Neuronal stem cell (in vitro differentiated cells): ENCODE measurements around the gene EXOC6.

Experiments
- DNase-seq: peaks from one replicate; pipeline ENCODE4 v3.0.0-alpha.2; 2013; ENCODE audit warnings: low spot score
- H2AFZ ChIP-seq: one replicate; pipeline ENCODE4 v1.6.1; 2013; ENCODE audit warnings: mild to moderate bottlenecking, low read length, inconsistent platforms
- H2AK5ac ChIP-seq: 2 replicates; pipeline ENCODE4 v1.6.1; 2013; ENCODE audit warnings: low read depth, mild to moderate bottlenecking, inconsistent platforms, low read length, moderate library complexity, mixed read lengths
- H2BK120ac ChIP-seq: 2 replicates; pipeline ENCODE4 v1.6.1; 2013; ENCODE audit warnings: low read depth, mild to moderate bottlenecking, inconsistent platforms, low read length, moderate library complexity, mixed read lengths
- H2BK12ac ChIP-seq: one replicate; pipeline ENCODE4 v1.6.1; 2013; ENCODE audit warnings: low read length, inconsistent platforms
- H2BK15ac ChIP-seq: 2 replicates; pipeline ENCODE4 v1.6.1; 2013; ENCODE audit warnings: mild to moderate bottlenecking, low read length, inconsistent platforms, mixed read lengths
- H2BK5ac ChIP-seq: one replicate; pipeline ENCODE4 v1.6.1; 2013; ENCODE audit warnings: inconsistent platforms, mild to moderate bottlenecking, low read length, moderate library complexity
- H3K14ac ChIP-seq: one replicate; pipeline ENCODE4 v1.6.1; 2013; ENCODE audit warnings: low read length, inconsistent platforms
- H3K18ac ChIP-seq: 2 replicates; pipeline ENCODE4 v1.6.1; 2013; ENCODE audit warnings: low read length, inconsistent platforms
- H3K23ac ChIP-seq: 2 replicates; pipeline ENCODE4 v1.6.1; 2013; ENCODE audit warnings: low read depth, mild to moderate bottlenecking, mixed read lengths, low read length, inconsistent platforms; ENCODE audit not compliant: poor library complexity
- H3K27ac ChIP-seq: replicated peaks from 3 replicates; pipeline ENCODE4 v1.5.1; 2013; ENCODE audit warnings: low read length, inconsistent platforms
- H3K27me3 ChIP-seq, 3 experiments: 2 replicates each; pipeline ENCODE4 v1.6.1; 2013; ENCODE audit warnings: low read length in 3 of 3, mild to moderate bottlenecking in 2 of 3, inconsistent platforms in 1 of 3, low read depth in 1 of 3, mixed read lengths in 1 of 3, moderate library complexity in 1 of 3; ENCODE audit not compliant: control insufficient read depth in 3 of 3, insufficient read depth in 3 of 3
- H3K36me3 ChIP-seq, 2 donors: replicated peaks in 1 of 2; 2 replicates each; pipeline ENCODE4 v1.6.1; 2013; ENCODE audit warnings: low read length in 2 of 2; ENCODE audit not compliant: control insufficient read depth in 2 of 2, insufficient read depth in 2 of 2
- H3K4ac ChIP-seq: 2 replicates; pipeline ENCODE4 v1.6.1; 2013; ENCODE audit warnings: inconsistent platforms, mild to moderate bottlenecking, low read length, moderate library complexity
- H3K4me1 ChIP-seq, 2 donors: 1 replicate in 1 of 2; 2 replicates in 1 of 2; pipeline ENCODE4 v1.6.1; 2013; ENCODE audit warnings: low read length in 2 of 2, low read depth in 1 of 2; ENCODE audit not compliant: control insufficient read depth in 2 of 2, insufficient read depth in 1 of 2
- H3K4me2 ChIP-seq: one replicate; pipeline ENCODE4 v1.6.1; 2013; ENCODE audit warnings: mild to moderate bottlenecking, low read length, inconsistent platforms; ENCODE audit not compliant: insufficient read depth, poor library complexity, severe bottlenecking
- H3K4me3 ChIP-seq, 2 donors: 2 replicates each; pipeline ENCODE4 v1.5.1; 2013; ENCODE audit warnings: low read length in 2 of 2, mild to moderate bottlenecking in 2 of 2, inconsistent platforms in 1 of 2, moderate library complexity in 1 of 2
- H3K79me1 ChIP-seq: one replicate; pipeline ENCODE4 v1.6.1; 2013; ENCODE audit warnings: low read depth, mild to moderate bottlenecking, inconsistent platforms, low read length, moderate library complexity
- H3K9ac ChIP-seq: one replicate; pipeline ENCODE4 v1.6.1; 2013; ENCODE audit warnings: mild to moderate bottlenecking, low read depth, low read length, inconsistent platforms; ENCODE audit not compliant: poor library complexity
- H3K9me3 ChIP-seq, 2 donors: replicated peaks in 1 of 2; 2 replicates each; pipeline versions ENCODE3 to v1.6.1; 2013; ENCODE audit warnings: low read length in 2 of 2, mild to moderate bottlenecking in 2 of 2, inconsistent platforms in 1 of 2, low read depth in 1 of 2, mixed read lengths in 1 of 2, moderate library complexity in 1 of 2; ENCODE audit not compliant: control insufficient read depth in 2 of 2, insufficient read depth in 1 of 2
- H4K8ac ChIP-seq: one replicate; pipeline ENCODE4 v1.6.1; 2013; ENCODE audit warnings: low read depth, mild to moderate bottlenecking, inconsistent platforms, low read length, moderate library complexity
- H4K91ac ChIP-seq: one replicate; pipeline ENCODE4 v1.6.1; 2013; ENCODE audit warnings: low read length, low read depth, mild to moderate bottlenecking, inconsistent platforms; ENCODE audit not compliant: poor library complexity
- WGBS, 2 donors: extraction: QIAGEN DNeasy Blood & Tissue Kit; methylation state at CpG; one replicate each; pipeline ENCODE4 v1.1.7; 2013; ENCODE audit warnings: missing lambda C conversion rate in 2 of 2, mixed read lengths in 1 of 2; ENCODE audit not compliant: insufficient read length in 2 of 2, insufficient replicate concordance in 1 of 2; ENCODE audit errors: extremely low coverage in 2 of 2; 5-methylcytosine and 5-hydroxymethylcytosine counted together

Gene EXOC6

GRCh38 chr10:93028883-93029282 lies 180.6 kb downstream of the EXOC6 start:
- H2AFZ ChIP-seq = no peak overlapping the region
- no peak for DNase-seq
- H4K8ac ChIP-seq = no peak overlapping the region
- H3K4me1 ChIP-seq = peaks cover 0 to 2% of the 10 kb centered on the region in 2 donors
- no peak overlapping the region for H3K4me2 ChIP-seq
- H3K4me3 ChIP-seq = no peak overlapping the region
- peaks cover 2 to 15% of the 10 kb centered on the region in 2 donors for H3K9me3 ChIP-seq
- H3K4ac ChIP-seq = no peak overlapping the region
- H2AK5ac ChIP-seq = no peak overlapping the region
- no peak overlapping the region for H2BK12ac ChIP-seq
- no peak overlapping the region for H3K23ac ChIP-seq
- no peaks in the 10 kb centered on the region for H3K79me1 ChIP-seq
- H2BK5ac ChIP-seq = no peak overlapping the region
- peaks cover 0 to 16% of the 10 kb centered on the region in 2 donors for H3K36me3 ChIP-seq
- no peak overlapping the region for H3K27ac ChIP-seq
- no peak overlapping the region for H3K9ac ChIP-seq
- H2BK120ac ChIP-seq = no peak overlapping the region
- no CpG with 5 or more reads among the region's 2 CpGs for WGBS, 2 donors
- no peak overlapping the region for H2BK15ac ChIP-seq
- H4K91ac ChIP-seq = no peak overlapping the region
- H3K14ac ChIP-seq = no peak overlapping the region
- H3K27me3 ChIP-seq = no peaks in the 10 kb centered on the region
- H3K18ac ChIP-seq = no peak overlapping the region

- peaks cover 0 to 3% of the 10 kb centered on the region in 2 donors for H3K4me1 ChIP-seq
- DNase-seq = no peak
- H2BK120ac ChIP-seq = no peak overlapping the region
- no peak overlapping the region for H2AK5ac ChIP-seq
- H3K14ac ChIP-seq = no peak overlapping the region
- H3K23ac ChIP-seq = no peak overlapping the region
- H3K27me3 ChIP-seq = no peaks in the 10 kb centered on the region
- no peaks in the 10 kb centered on the region for H3K79me1 ChIP-seq
- no peak overlapping the region for H2BK5ac ChIP-seq
- H3K4ac ChIP-seq = no peak overlapping the region
- H3K4me3 ChIP-seq = no peak overlapping the region
- no peak overlapping the region for H3K27ac ChIP-seq
- no peak overlapping the region for H3K4me2 ChIP-seq
- H2BK15ac ChIP-seq = no peak overlapping the region
- peaks cover 0 to 13% of the 10 kb centered on the region in 2 donors for H3K36me3 ChIP-seq
- H3K9me3 ChIP-seq = peaks cover 2 to 15% of the 10 kb centered on the region in 2 donors
- H4K8ac ChIP-seq = no peak overlapping the region
- no peak overlapping the region for H3K9ac ChIP-seq
- no peak overlapping the region for H2BK12ac ChIP-seq
- H4K91ac ChIP-seq = no peak overlapping the region
- H3K18ac ChIP-seq = no peak overlapping the region
- no peak overlapping the region for H2AFZ ChIP-seq
Observed at GRCh38 chr10:93030409-93030808, 182.1 kb downstream of the EXOC6 start.

GRCh38 chr10:93032105-93032808 lies 183.9 kb downstream of the EXOC6 start:
- no peak overlapping the region for H3K18ac ChIP-seq
- H3K4ac ChIP-seq = no peak overlapping the region
- peaks cover 0 to 8% of the 10 kb centered on the region in 2 donors for H3K36me3 ChIP-seq
- H2AFZ ChIP-seq = no peak overlapping the region
- H3K27me3 ChIP-seq = no peaks in the 10 kb centered on the region
- H2BK5ac ChIP-seq = no peak overlapping the region
- H2BK15ac ChIP-seq = no peak overlapping the region
- no peak overlapping the region for H4K91ac ChIP-seq
- no CpG with 5 or more reads among the region's 5 CpGs for WGBS, 2 donors
- H3K4me2 ChIP-seq = no peak overlapping the region
- no peak overlapping the region for H2AK5ac ChIP-seq
- no peak overlapping the region for H3K23ac ChIP-seq
- H3K9me3 ChIP-seq = peaks cover 2 to 11% of the 10 kb centered on the region in 2 donors
- no peaks in the 10 kb centered on the region for H3K79me1 ChIP-seq
- H2BK120ac ChIP-seq = no peak overlapping the region
- DNase-seq = no peak
- H3K4me1 ChIP-seq = peaks cover 0 to 3% of the 10 kb centered on the region in 2 donors
- H2BK12ac ChIP-seq = no peak overlapping the region
- no peak overlapping the region for H3K27ac ChIP-seq
- no peak overlapping the region for H4K8ac ChIP-seq
- no peak overlapping the region for H3K4me3 ChIP-seq
- H3K14ac ChIP-seq = no peak overlapping the region
- no peak overlapping the region for H3K9ac ChIP-seq

- Histone ChIP-seq H3K4me2 (no peak overlapping the region), H2AK5ac (no peak overlapping the region), H3K27me3 (no peaks in the 10 kb centered on the region), H3K18ac (no peak overlapping the region), H3K23ac (no peak overlapping the region), H2BK15ac (no peak overlapping the region), H2AFZ (no peak overlapping the region), H3K36me3 (peaks cover 0 to 6% of the 10 kb centered on the region in 2 donors), H2BK12ac (no peak overlapping the region), H3K9me3 (peaks cover 2 to 5% of the 10 kb centered on the region in 2 donors), H4K8ac (no peak overlapping the region), H3K4me1 (peaks cover 0 to 3% of the 10 kb centered on the region in 2 donors), H4K91ac (no peak overlapping the region), H3K14ac (no peak overlapping the region), H2BK120ac (no peak overlapping the region), H3K4ac (no peak overlapping the region), H3K9ac (no peak overlapping the region), H3K27ac (no peak overlapping the region), H2BK5ac (no peak overlapping the region), H3K4me3 (no peak overlapping the region), H3K79me1 (no peaks in the 10 kb centered on the region)
- DNase-seq = no peak
- no CpG with 5 or more reads among the region's 1 CpG for WGBS, 2 donors
Observed at GRCh38 chr10:93032809-93033137, 184.5 kb downstream of the EXOC6 start.
